SK-N-SH (cell line): ENCODE measurements around the gene SLC26A2.

Experiments
- EP300 ChIP-seq, 2 experiments: IDR thresholded peaks; 2 replicates each; pipeline versions ENCODE4 v1.4.0 to v1.6.1; 2012; ENCODE audit warnings: borderline replicate concordance in 1 of 2, low read depth in 1 of 2, low read length in 1 of 2
- FOSL2 ChIP-seq: IDR thresholded peaks from 2 replicates; pipeline ENCODE4 v1.4.0; 2012; ENCODE audit warnings: low read depth, mild to moderate bottlenecking, moderate library complexity, borderline replicate concordance
- GABPA ChIP-seq: IDR thresholded peaks from 2 replicates; pipeline ENCODE4 v1.4.0; 2012; ENCODE audit warnings: low read depth, mild to moderate bottlenecking
- MAX ChIP-seq: IDR thresholded peaks from 2 replicates; pipeline ENCODE4 v1.4.0; 2012; ENCODE audit warnings: low read depth
- MEF2A ChIP-seq: IDR thresholded peaks from 2 replicates; pipeline ENCODE4 v1.4.0; 2012; ENCODE audit warnings: low read depth, borderline replicate concordance
- RAD21 ChIP-seq: IDR thresholded peaks from 2 replicates; pipeline ENCODE4 v1.6.1; 2012; ENCODE audit warnings: mild to moderate bottlenecking, low read length
- RXRA ChIP-seq: IDR thresholded peaks from 2 replicates; pipeline ENCODE4 v1.4.0; 2012; ENCODE audit warnings: low read depth, mild to moderate bottlenecking, borderline replicate concordance
- SMC3 ChIP-seq: IDR thresholded peaks from 2 replicates; pipeline ENCODE4 v1.6.1; 2012; ENCODE audit warnings: low read depth, low read length, improper control_type of control experiment
- TF ChIP-seq, protein P1 (sequence below): fragments of 200-600 bp; sonication (generic); IDR thresholded peaks from 2 replicates; pipeline ENCODE4 v1.6.1; 2017; ENCODE audit warnings: antibody characterized with exemption, mild to moderate bottlenecking, moderate library complexity

DNA sequence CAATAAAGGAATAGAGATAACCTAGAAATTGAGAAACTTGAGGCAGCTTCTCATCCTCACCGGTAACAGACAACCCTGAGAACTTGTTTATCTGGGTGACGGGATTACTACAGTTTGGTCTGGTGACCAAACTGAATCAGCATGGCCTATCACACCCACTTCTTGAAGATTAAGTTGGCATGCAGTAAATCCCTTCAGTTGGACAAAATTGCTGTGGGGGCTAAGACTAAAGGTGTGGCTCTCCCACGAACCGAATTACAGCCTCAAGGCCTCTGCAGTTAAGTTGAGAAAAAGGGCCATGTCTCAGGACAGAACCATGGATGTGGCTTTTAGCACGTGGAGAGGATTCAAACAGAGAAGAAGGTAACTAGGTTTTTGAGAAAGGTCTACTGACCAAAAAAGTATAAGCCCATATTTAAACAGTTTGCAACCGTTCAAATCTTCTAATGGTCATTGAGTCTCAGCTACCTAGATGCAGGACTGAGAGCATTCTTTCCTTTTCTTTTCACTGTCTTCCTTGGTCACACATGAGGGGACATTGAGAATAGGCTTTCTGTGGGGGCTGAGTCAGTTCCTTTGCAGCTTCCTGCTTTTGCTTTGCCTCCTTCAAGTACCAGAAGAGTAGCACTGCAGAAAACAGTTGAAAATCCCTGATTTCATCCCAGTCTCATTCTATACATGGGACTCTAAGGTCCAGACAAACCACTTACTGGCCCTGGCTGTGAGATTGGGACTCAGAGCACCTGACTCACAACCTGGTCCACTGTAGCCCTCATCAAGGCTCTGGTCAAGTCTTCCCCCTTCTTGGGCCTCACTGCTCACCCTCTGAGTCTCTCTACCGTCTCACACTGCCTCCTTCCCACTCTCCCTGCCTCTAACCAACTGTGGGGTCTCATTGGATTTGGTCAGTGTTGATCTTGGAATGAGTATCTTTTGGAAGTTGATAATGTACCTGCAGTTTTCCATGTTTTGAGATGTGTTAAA is 46.8 kb upstream of the SLC26A2 start:
- TF ChIP-seq SMC3 (no peak), RAD21 (no peak), EP300 (IDR thresholded peaks at IDR 0.05; ENCODE audit: borderline replicate concordance in 1 of 2, low read depth in 1 of 2, low read length in 1 of 2) (no peak), MAX (no peak), GABPA (no peak), FOSL2 (no peak), RXRA (no peak), MEF2A (no peak)
- TF ChIP-seq, protein P1, sequence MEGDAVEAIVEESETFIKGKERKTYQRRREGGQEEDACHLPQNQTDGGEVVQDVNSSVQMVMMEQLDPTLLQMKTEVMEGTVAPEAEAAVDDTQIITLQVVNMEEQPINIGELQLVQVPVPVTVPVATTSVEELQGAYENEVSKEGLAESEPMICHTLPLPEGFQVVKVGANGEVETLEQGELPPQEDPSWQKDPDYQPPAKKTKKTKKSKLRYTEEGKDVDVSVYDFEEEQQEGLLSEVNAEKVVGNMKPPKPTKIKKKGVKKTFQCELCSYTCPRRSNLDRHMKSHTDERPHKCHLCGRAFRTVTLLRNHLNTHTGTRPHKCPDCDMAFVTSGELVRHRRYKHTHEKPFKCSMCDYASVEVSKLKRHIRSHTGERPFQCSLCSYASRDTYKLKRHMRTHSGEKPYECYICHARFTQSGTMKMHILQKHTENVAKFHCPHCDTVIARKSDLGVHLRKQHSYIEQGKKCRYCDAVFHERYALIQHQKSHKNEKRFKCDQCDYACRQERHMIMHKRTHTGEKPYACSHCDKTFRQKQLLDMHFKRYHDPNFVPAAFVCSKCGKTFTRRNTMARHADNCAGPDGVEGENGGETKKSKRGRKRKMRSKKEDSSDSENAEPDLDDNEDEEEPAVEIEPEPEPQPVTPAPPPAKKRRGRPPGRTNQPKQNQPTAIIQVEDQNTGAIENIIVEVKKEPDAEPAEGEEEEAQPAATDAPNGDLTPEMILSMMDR, result no peak
